Measurements from ENCODE around the gene TWNK.
A peak's percentile ranks its signal among the peaks of the same experiment; 100 is the strongest.

The TWNK gene

GRCh38 chr10:101042667-101043362, 55.5 kb downstream of the TWNK start (continued):
- TF ChIP-seq ZNF521 (tag by site-specific recombination; IDR thresholded peaks at IDR 0.05) (no peak), ZNF76 (tag by site-specific recombination; IDR thresholded peaks at IDR 0.05; ENCODE audit: borderline replicate concordance, low read depth) (peak; percentile 61; the same call in 1 of the 2 replicates), PRDM6 (tag by site-specific recombination; IDR thresholded peaks at IDR 0.05) (no peak), ZBTB8A (tag by site-specific recombination; IDR thresholded peaks at IDR 0.05) (peak; percentile 47; the same call in 1 of the 2 replicates), ZNF785 (tag by site-specific recombination; IDR thresholded peaks at IDR 0.05) (no peak), ZNF132 (tag by site-specific recombination; IDR thresholded peaks at IDR 0.05; ENCODE audit: borderline replicate concordance) (no peak), SCRT2 (tag by site-specific recombination; IDR thresholded peaks at IDR 0.05) (no peak), KLF10 (tag by site-specific recombination; IDR thresholded peaks at IDR 0.05) (no peak), GFI1B (tag by site-specific recombination; IDR thresholded peaks at IDR 0.05) (no peak), ZNF664 (tag by site-specific recombination; IDR thresholded peaks at IDR 0.05) (no peak), MZF1 (tag by site-specific recombination; IDR thresholded peaks at IDR 0.05; ENCODE audit: borderline replicate concordance) (peak; percentile 67; the same call in 1 of the 2 replicates), PRDM10 (tag by site-specific recombination; IDR thresholded peaks at IDR 0.05) (peak; percentile 75), ZNF2 (tag by site-specific recombination; IDR thresholded peaks at IDR 0.05) (peak; percentile 70; the same call in 1 of the 2 replicates), KLF9 (tag by site-specific recombination; IDR thresholded peaks at IDR 0.05; ENCODE audit: low read depth) (no peak; the same call in 1 of the 2 replicates), ZNF555 (tag by site-specific recombination; conservative IDR thresholded peaks at IDR 0.05) (no peak), PRDM2 (tag by site-specific recombination; IDR thresholded peaks at IDR 0.05; ENCODE audit: borderline replicate concordance) (no peak), ATF2 (tag by site-specific recombination; IDR thresholded peaks at IDR 0.05; ENCODE audit: low read depth) (no peak), TCF7L2 (IDR thresholded peaks at IDR 0.05; ENCODE audit: borderline replicate concordance, low read depth, low read length) (no peak), ZBTB6 (tag by site-specific recombination; IDR thresholded peaks at IDR 0.05) (no peak), ZNF302 (tag by site-specific recombination; IDR thresholded peaks at IDR 0.05; ENCODE audit: low read depth) (no peak), ZNF341 (tag by site-specific recombination; IDR thresholded peaks at IDR 0.05; ENCODE audit: low read depth) (peak; percentile 100), KLF1 (tag by site-specific recombination; IDR thresholded peaks at IDR 0.05) (0 out of 2 replicates have a peak, but pooled peaks have one; percentile 9)
- TF ChIP-seq, protein P1, sequence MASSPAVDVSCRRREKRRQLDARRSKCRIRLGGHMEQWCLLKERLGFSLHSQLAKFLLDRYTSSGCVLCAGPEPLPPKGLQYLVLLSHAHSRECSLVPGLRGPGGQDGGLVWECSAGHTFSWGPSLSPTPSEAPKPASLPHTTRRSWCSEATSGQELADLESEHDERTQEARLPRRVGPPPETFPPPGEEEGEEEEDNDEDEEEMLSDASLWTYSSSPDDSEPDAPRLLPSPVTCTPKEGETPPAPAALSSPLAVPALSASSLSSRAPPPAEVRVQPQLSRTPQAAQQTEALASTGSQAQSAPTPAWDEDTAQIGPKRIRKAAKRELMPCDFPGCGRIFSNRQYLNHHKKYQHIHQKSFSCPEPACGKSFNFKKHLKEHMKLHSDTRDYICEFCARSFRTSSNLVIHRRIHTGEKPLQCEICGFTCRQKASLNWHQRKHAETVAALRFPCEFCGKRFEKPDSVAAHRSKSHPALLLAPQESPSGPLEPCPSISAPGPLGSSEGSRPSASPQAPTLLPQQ (tag by site-specific recombination; IDR thresholded peaks at IDR 0.05): peak; percentile 55; the same call in 1 of the 2 replicates
